Hematopoietic multipotent progenitor cell treated with erythropoietin and hydrocortisone succinate and interleukin-3 and kit ligand, for 8 days (in vitro differentiated cells): ENCODE results near the gene TUBG1.
"Not testable (repeated sequence)": the region's sequence is repeated elsewhere in the genome, so short reads cannot be mapped to it uniquely, and the experiment has no call there.

Experiments used
- DNase-seq: peaks from one replicate; pipeline ENCODE4 v3.0.0-alpha.2; 2015

The TUBG1 gene

GRCh38 chr17:42627032-42627764, 17.7 kb downstream of the TUBG1 start:
- DNase-seq: peak; percentile 61

GRCh38 chr17:42629411-42630009, 20.0 kb downstream of the TUBG1 start:
- peak; percentile 99 for DNase-seq

DNA sequence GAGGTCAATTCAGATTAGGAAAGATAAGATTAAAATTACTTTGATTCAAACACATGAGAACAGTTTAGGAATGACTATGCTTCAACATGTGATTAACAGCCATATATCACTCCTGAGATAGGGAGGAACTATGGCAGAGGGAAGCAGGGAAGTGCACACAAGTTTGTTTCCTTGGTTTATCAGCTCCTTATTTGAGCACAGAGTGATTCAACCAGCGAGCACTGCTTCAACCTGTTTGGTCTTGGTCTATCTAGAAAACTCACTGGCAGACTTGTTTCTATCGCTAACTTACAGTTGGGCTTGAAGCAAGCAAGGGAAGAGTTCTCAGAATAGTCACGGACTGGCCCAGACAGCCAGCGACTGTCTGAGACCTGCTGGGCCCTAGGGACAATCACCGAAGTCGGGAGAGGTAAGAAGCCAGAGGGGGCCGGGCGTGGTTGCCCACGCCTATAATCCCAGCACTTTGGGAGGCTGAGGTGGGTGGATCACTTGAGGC, 23.5 kb downstream of the TUBG1 start:
- DNase-seq: peak; percentile 94

GRCh38 chr17:42639525-42640113, 30.1 kb downstream of the TUBG1 start:
- DNase-seq: peak; percentile 79

GRCh38 chr17:42640121-42640520, 30.6 kb downstream of the TUBG1 start:
- peak; percentile 99 for DNase-seq

- DNase-seq: no peak
Measured at GRCh38 chr17:42642336-42642735, 32.9 kb downstream of the TUBG1 start.

DNA sequence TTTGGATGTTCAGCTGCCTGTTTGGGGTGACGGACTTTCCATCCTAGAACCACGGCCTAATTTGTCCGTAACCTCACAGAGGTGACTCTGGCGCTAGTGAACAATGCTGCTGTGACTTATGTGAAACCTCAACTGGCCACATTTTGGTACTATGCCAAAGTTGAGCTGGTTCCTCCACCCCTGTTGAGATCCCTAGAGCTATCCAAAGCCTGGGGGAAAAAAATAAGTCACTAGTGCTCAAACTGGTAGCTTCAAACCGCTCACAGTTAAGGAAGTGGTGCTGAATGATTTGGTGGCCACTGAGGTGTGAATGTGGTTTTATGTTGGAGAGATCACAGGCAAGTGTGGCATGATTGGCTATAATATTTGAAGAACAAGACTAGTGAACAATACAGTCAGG, 38.3 kb downstream of the TUBG1 start:
- DNase-seq: peak; percentile 49

- no peak for DNase-seq
Measured at GRCh38 chr17:42651392-42651791, 41.9 kb downstream of the TUBG1 start.

GRCh38 chr17:42653179-42654124, 44.0 kb downstream of the TUBG1 start:
- DNase-seq: peak; percentile 46

DNA sequence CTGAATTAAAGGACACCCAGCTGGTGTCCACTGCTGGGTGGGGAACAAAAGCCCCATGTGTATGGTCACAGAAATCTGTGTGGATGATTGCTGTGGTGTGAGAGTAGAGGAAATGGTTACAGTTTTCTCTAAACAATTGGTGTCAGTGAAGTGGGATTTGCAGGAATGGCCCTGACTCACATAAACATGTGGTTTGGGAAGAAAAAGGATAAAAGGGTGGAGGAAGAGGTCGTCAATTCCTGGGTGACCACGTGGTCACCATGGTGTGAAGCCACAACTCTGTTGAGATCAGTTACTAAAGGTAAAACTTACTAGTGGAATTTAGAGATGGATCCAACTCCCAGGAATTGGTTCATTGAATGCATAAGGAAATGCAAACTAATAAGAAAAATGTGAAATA, 46.0 kb downstream of the TUBG1 start:
- DNase-seq: no peak

DNA sequence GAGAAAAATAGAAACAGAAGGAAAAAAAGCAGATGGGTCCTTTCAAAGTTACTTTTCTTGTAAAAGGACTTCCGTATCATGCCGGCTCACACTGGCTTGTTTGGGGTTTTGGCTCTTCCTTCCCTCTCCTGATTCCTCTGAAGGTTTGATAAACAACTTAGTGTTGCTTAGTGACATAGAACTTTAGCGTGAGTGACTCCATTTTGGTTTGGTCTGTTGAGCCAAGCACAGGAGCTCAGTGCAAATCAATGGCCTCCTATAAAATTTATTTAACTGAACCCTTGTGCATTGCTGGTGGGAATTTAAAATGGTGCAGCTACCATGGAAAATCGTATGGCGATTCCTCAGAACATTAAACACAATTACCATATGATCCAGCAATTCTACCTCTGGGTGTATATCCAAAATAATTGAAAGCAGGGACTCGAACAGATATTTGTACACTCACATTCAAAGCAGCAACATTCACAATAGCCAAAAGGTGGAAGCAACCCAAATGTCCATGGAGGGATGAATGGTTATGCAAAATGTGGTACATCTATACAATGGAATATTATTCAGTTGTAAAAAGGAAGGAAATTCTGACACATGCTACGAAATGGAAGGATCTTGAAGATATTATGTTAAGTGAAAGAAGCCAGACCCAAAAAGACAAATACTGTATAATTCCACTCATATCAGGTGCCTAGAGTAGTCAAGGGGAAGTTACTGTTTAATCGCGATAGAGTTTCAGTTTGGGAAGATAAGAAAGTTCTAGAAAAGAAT, 48.5 kb downstream of the TUBG1 start:
- no peak for DNase-seq

DNA sequence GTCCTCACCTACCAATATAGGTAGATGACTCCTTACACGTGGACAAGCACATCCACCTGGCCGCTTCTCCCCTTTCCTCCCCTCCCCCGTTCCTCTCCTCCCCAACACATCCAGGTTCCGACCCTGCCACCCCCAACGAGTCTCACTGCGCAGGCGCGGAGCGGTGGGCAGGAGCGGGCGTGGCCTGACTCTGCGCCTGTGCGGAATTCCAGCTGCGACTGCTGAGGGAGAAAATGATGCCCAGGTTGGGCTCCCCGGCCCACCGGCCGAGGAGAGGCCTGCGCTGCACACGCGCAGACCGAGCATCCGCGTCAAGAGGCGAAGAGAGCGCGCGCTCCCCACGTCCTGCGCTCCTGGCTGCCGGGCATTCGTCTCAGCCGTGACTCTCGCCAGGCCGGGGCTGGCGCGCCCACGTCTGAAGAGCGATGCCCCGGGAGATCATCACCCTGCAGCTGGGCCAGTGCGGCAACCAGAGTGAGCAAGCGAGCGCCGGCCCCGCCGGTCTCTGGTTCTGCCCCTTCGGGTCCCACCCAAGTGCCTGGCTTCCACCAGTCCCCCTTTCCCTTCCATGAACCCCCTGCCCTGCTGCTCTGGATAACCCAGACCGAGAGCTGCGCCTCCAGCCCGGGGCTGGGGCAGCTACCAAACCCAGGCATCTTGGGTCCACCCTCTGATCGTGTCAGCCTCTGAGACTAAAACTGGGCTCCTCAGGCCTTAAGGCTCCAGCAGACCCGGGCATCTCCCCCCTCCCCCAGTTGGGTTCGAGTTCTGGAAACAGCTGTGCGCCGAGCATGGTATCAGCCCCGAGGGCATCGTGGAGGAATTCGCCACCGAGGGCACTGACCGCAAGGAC, 49.8 kb downstream of the TUBG1 start, which contains the start of gene TUBG2:
TSS of gene TUBG2 (plus strand) at position 206 of the 853 bp plus-strand sequence. CDS start at position 426, 220 bp downstream.
- peak; percentile 91 for DNase-seq

- not testable (repeated sequence) for DNase-seq
Measured at GRCh38 chr17:42659932-42660274, 50.4 kb downstream of the TUBG1 start.

DNA sequence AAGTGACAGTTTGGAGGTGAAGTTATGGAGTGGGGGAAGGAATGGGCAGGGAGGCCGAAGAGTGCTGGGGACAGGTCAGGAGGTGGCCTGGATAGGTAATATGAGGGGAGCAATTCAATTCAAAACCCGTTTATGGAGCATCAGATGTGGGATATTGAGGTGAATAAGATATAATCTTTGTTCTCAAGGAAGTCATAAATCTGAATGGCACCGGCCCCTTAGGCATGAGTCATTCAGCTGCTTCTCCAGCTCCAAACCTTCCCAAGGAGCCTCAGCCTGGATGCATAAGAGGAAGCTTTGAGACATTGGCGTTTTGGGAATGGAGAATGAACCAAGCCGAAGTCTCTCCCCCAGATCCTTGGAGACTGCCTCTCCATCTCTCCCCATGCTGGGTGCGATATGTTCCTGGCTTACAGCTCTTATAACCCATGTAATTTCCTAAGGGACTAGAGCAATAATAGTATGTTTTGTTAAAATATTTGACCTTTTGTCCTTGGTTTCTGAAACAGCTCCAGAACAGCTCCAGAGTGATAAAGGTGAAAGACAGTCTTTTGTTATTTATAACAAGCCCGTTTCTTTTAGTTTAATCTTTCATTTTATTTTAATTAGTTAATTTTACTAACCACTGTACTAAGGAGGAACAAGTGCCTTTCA, 51.3 kb downstream of the TUBG1 start:
- no peak for DNase-seq
